Lower leg skin (tissue), 3 donors: Measurements from ENCODE around the gene CHCHD1.

Experiments used
- CTCF ChIP-seq, 3 donors: fragments of 450-650 bp; IDR thresholded peaks; one replicate each; pipeline ENCODE4 v1.5.1; 2016; ENCODE audit warnings: antibody characterized with exemption in 3 of 3, mild to moderate bottlenecking in 3 of 3, moderate library complexity in 2 of 3
- POLR2A ChIP-seq, 2 donors: fragments of 450-650 bp; IDR thresholded peaks; one replicate each; pipeline ENCODE4 v1.6.1; 2016 to 2017; ENCODE audit warnings: antibody characterized with exemption in 2 of 2, mild to moderate bottlenecking in 1 of 2, moderate library complexity in 1 of 2

- no peak for TF ChIP-seq CTCF (IDR thresholded peaks at IDR 0.05)
- TF ChIP-seq POLR2A (IDR thresholded peaks at IDR 0.05): no peak
Measured at GRCh38 chr10:73744664-73744975, 37.2 kb upstream of the CHCHD1 start.
